GM12878 (cell line): ENCODE measurements around the gene RNU6-9.

Experiments used
- BCLAF1 ChIP-seq: fragments of 450-650 bp; IDR thresholded peaks from 2 replicates; pipeline ENCODE4 v1.6.1; 2017; ENCODE audit warnings: antibody characterized with exemption, mild to moderate bottlenecking, moderate library complexity
- CTCF ChIP-seq, 3 experiments: IDR thresholded peaks in 2 of 3; conservative IDR thresholded peaks in 1 of 3; 2 replicates each; pipeline ENCODE4 v1.5.1; 2011; ENCODE audit warnings: low read depth in 3 of 3, low read length in 3 of 3, mild to moderate bottlenecking in 3 of 3, control low read depth in 2 of 3, moderate library complexity in 2 of 3, inconsistent platforms in 1 of 3, mixed read lengths in 1 of 3; ENCODE audit not compliant: control insufficient read depth in 2 of 3, insufficient read depth in 1 of 3; ENCODE audit errors: extremely low read depth in 1 of 3
- RAD51 ChIP-seq: fragments of 450-650 bp; IDR thresholded peaks from 2 replicates; pipeline ENCODE4 v1.6.1; 2016; ENCODE audit warnings: moderate library complexity, mild to moderate bottlenecking, inconsistent platforms
- USF1 ChIP-seq: IDR thresholded peaks from 2 replicates; pipeline ENCODE4 v1.6.1; 2011; ENCODE audit warnings: borderline replicate concordance, low read depth, mild to moderate bottlenecking, moderate library complexity, mixed read lengths, low read length; ENCODE audit not compliant: insufficient read depth; ENCODE audit errors: extremely low read length

- TF ChIP-seq BCLAF1: no peak
- TF ChIP-seq CTCF (IDR thresholded peaks at IDR 0.05 in 2 of 3, conservative IDR thresholded peaks at IDR 0.05 in 1 of 3; ENCODE audit: control insufficient read depth in 2 of 3, extremely low read depth in 1 of 3, insufficient read depth in 1 of 3, low read depth in 3 of 3, low read length in 3 of 3): no peak
- no peak for TF ChIP-seq RAD51
- TF ChIP-seq USF1: no peak
Observed at GRCh38 chr19:870963-871401, 22.3 kb upstream of the RNU6-9 start.
